PC-9 (cell line): ENCODE results near the gene BSPRY. TPM values are rescaled to one million over a fixed set of nuclear protein-coding genes. Genes with fewer than 3 reads are reported as not detected.

Experiments
- BruUV-seq: library from RNA; stranded (reverse); fragments of 400-500 nt; replicated peaks from 2 replicates; lab custom pipeline; 2021; lab: Mats Ljungman, UMichigan
- CTCF ChIA-PET: fragments of 300-600 bp; sonication (Branson Sonifier 250); formaldehyde crosslinking; loops from one replicate; lab custom pipeline; 2022; ENCODE audit warnings: antibody characterized with exemption; lab: Charles Lee
- POLR2A ChIA-PET: fragments of 300-600 bp; sonication (Branson Sonifier 250); formaldehyde crosslinking; loops from one replicate; lab custom pipeline; 2022; ENCODE audit warnings: antibody characterized with exemption; ENCODE audit not compliant: unreplicated experiment; lab: Charles Lee
- DNase-seq, 2 experiments: peaks; one replicate each; pipeline versions ENCODE4 v3.0.0 to v3.0.0-alpha.2; 2015 to 2022; ENCODE audit warnings: mixed read lengths in 1 of 2
- H2AFZ ChIP-seq: fragments of 200-600 bp; sonication (generic); 2 replicates; pipeline ENCODE4 v1.8.1; 2017; ENCODE audit warnings: antibody characterized with exemption
- H3F3A ChIP-seq: fragments of 200-600 bp; sonication (generic); 2 replicates; pipeline ENCODE4 v1.8.1; 2017; ENCODE audit warnings: antibody characterized with exemption, mild to moderate bottlenecking, low read depth; ENCODE audit not compliant: insufficient read depth
- H3K27ac ChIP-seq: fragments of 200-600 bp; sonication (generic); 2 replicates; pipeline ENCODE4 v1.6.1; 2016; ENCODE audit warnings: mixed run types
- H3K27me3 ChIP-seq: fragments of 200-600 bp; sonication (generic); 2 replicates; pipeline ENCODE4 v1.6.1; 2016; ENCODE audit warnings: low read depth, mixed run types; ENCODE audit not compliant: insufficient read depth
- H3K36me3 ChIP-seq: fragments of 200-600 bp; sonication (generic); 2 replicates; pipeline ENCODE4 v1.6.1; 2016; ENCODE audit warnings: low read depth, mixed run types
- H3K4me1 ChIP-seq: fragments of 200-600 bp; sonication (generic); replicated peaks from 2 replicates; pipeline ENCODE4 v1.6.1; 2016; ENCODE audit warnings: mixed run types; ENCODE audit not compliant: insufficient read depth
- H3K4me2 ChIP-seq: fragments of 200-600 bp; sonication (generic); 2 replicates; pipeline ENCODE4 v1.6.1; 2017; ENCODE audit warnings: mixed run types
- H3K4me3 ChIP-seq: fragments of 200-600 bp; sonication (generic); 2 replicates; pipeline ENCODE4 v1.6.1; 2016; ENCODE audit warnings: mixed run types
- H3K79me2 ChIP-seq: fragments of 200-600 bp; sonication (generic); 2 replicates; pipeline ENCODE4 v1.6.1; 2017; ENCODE audit warnings: low read depth, mixed run types
- H3K9me2 ChIP-seq: fragments of 200-600 bp; sonication (generic); 2 replicates; pipeline ENCODE4 v1.8.1; 2017; ENCODE audit warnings: mild to moderate bottlenecking; ENCODE audit not compliant: insufficient read depth
- H3K9me3 ChIP-seq: fragments of 200-600 bp; sonication (generic); 2 replicates; pipeline ENCODE4 v1.8.1; 2016; ENCODE audit warnings: low read depth; ENCODE audit not compliant: insufficient read depth
- H4K20me1 ChIP-seq: fragments of 200-600 bp; sonication (generic); 2 replicates; pipeline ENCODE4 v1.8.1; 2017; ENCODE audit not compliant: insufficient read depth
- EZH2 ChIP-seq: fragments of 200-600 bp; sonication (generic); IDR thresholded peaks from 2 replicates; pipeline ENCODE4 v1.8.0; 2017; ENCODE audit warnings: antibody characterized with exemption, low read depth
- intact Hi-C: fragments of 100-400 bp; cut with micrococcal nuclease; formaldehyde crosslinking; loops from one replicate; pipeline ENCODE4 v1.10.0; 2022; ENCODE audit not compliant: unreplicated experiment
- total RNA-seq: library from RNA; stranded (reverse); gene quantifications from 2 replicates; pipeline ENCODE4 v1.2.3, GENCODE V29; 2021
- TF ChIP-seq, protein P1 (sequence below): fragments of 200-600 bp; sonication (generic); conservative IDR thresholded peaks from 2 replicates; pipeline ENCODE4 v1.6.1; 2017; ENCODE audit warnings: mixed run types, antibody characterized with exemption, mild to moderate bottlenecking, moderate library complexity

Gene BSPRY
- total RNA-seq, 1 experiment from 2014 or later, result 29.3 TPM

DNA sequence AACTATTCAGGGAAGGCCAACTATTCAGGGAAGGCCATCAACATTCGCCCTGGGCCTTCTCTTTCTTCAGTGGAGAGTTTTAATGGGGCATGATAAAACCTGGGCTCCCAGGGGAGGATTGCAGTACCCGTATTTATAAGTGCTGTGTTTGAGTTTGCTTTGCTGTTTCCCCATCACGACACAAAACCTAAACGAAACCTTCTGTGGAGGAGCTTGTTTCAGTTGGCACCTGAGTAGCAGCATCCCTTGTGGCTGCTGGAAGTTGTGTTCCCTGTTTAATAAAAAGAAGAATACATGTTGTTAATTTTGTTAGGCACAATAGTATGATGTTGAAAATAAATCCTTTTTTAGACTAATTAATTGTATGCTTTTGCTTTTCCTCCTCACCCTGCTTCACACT, 17.6 kb upstream of the BSPRY start:
- Histone ChIP-seq H3K9me2 (no peaks in the 10 kb centered on the region), H3K27ac (no peak overlapping the region), H2AFZ (no peak overlapping the region), H3K9me3 (no peaks in the 10 kb centered on the region), H3K4me2 (no peak overlapping the region), H4K20me1 (no peaks in the 10 kb centered on the region), H3K27me3 (no peaks in the 10 kb centered on the region), H3K79me2 (no peaks in the 10 kb centered on the region), H3K36me3 (no peaks in the 10 kb centered on the region), H3F3A (0 out of 2 replicates have a peak, but pooled peaks cover 4% of the 10 kb centered on the region), H3K4me1 (no peaks in the 10 kb centered on the region), H3K4me3 (no peak overlapping the region)
- CTCF ChIA-PET, result no interaction called here
- TF ChIP-seq, protein P1, sequence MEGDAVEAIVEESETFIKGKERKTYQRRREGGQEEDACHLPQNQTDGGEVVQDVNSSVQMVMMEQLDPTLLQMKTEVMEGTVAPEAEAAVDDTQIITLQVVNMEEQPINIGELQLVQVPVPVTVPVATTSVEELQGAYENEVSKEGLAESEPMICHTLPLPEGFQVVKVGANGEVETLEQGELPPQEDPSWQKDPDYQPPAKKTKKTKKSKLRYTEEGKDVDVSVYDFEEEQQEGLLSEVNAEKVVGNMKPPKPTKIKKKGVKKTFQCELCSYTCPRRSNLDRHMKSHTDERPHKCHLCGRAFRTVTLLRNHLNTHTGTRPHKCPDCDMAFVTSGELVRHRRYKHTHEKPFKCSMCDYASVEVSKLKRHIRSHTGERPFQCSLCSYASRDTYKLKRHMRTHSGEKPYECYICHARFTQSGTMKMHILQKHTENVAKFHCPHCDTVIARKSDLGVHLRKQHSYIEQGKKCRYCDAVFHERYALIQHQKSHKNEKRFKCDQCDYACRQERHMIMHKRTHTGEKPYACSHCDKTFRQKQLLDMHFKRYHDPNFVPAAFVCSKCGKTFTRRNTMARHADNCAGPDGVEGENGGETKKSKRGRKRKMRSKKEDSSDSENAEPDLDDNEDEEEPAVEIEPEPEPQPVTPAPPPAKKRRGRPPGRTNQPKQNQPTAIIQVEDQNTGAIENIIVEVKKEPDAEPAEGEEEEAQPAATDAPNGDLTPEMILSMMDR, result no peak
- no peak for TF ChIP-seq EZH2
- no TSS peak for BruUV-seq
- POLR2A ChIA-PET, result no interaction called here
- no peak for DNase-seq
- intact Hi-C loops, result no loop called here

GRCh38 chr9:113337714-113338113, 11.6 kb upstream of the BSPRY start:
- Histone ChIP-seq H2AFZ (no peak overlapping the region), H3K9me3 (no peaks in the 10 kb centered on the region), H3K4me1 (peaks cover 28% of the 10 kb centered on the region), H3K36me3 (no peaks in the 10 kb centered on the region), H3K4me3 (no peak overlapping the region), H3K9me2 (no peaks in the 10 kb centered on the region), H4K20me1 (no peaks in the 10 kb centered on the region), H3F3A (peaks cover 27% of the 10 kb centered on the region), H3K79me2 (0 out of 2 replicates have a peak, but pooled peaks cover 4% of the 10 kb centered on the region), H3K27me3 (no peaks in the 10 kb centered on the region), H3K27ac (no peak overlapping the region), H3K4me2 (no peak overlapping the region)
- CTCF ChIA-PET, result no interaction called here
- POLR2A ChIA-PET, result interaction anchor here (0.6 kb wide), 1 partner anchor 285 kb away, joined by 11 read pairs; no protein-coding TSS in a partner anchor
- BruUV-seq, result no TSS peak
- no peak for DNase-seq
- intact Hi-C loops, result no loop called here
- no peak for TF ChIP-seq EZH2
- TF ChIP-seq, protein P1, result no peak

DNA sequence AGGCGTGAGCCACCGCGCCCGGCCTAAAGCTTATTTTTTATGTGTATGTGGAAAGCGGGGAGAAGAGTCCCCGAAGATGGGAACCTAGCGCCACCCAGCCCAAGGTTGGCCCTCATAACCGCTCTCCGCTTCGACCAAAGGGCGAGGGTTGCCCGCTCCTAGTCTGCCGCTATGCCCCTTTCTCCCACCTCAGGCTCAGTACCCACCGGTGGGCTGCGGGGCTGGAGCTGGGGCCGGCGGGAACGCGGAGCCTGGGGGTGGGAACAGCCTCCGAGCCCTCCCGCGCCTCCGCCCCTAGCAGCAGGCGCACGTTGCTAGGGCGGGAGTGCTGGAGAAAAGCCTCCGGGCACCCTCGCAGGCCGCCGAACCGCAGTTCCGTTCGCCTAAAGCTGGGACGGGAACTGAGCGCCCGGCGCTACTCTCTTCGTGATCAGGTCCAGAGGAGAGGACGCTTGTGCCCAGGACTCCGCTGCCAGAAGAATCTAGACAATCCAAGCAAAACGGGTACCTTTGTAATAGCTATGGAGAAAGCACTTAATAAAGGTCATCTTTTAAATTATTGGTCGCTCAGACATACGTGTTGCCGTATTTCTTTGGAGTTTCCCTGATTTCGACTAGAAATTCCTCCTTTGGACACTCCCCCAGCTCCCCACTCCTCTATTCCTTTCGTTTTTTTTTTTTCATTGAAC, 9.2 kb upstream of the BSPRY start, which contains the start of gene WDR31:
Gene WDR31, minus strand, starts transcription at position 265 of the 689 bp plus-strand sequence. CDS start 8,253 bp downstream, outside the sequence.
- peak within 1 kb of the TSS; percentile 90 for H3K4me2 ChIP-seq
- H3K79me2 ChIP-seq, result 0 out of 2 replicates have a peak, but pooled peaks cover 4% of the 10 kb centered on the region
- POLR2A ChIA-PET, result interaction anchor here (0.6 to 0.9 kb wide), 3 partner anchors 61 to 119 kb away, joined by 5 to 8 read pairs (median 5); partner anchors contain the start of genes ALAD and SLC31A1
- H3K27me3 ChIP-seq, result no peaks in the 10 kb centered on the region
- peak; percentile 68 to 93 for DNase-seq
- H3F3A ChIP-seq, result peaks cover 37% of the 10 kb centered on the region
- peak within 1 kb of the TSS; percentile 81 for H3K27ac ChIP-seq
- H3K9me2 ChIP-seq, result no peaks in the 10 kb centered on the region
- no peaks in the 10 kb centered on the region for H3K36me3 ChIP-seq
- H3K9me3 ChIP-seq, result no peaks in the 10 kb centered on the region
- CTCF ChIA-PET, result interaction anchor here (0.6 to 1.7 kb wide), 3 partner anchors 9 to 63 kb away, joined by 3 to 9 read pairs (median 9); partner anchors contain the start of gene ALAD
- no peaks in the 10 kb centered on the region for H4K20me1 ChIP-seq
- peak within 1 kb of the TSS; percentile 96 for H2AFZ ChIP-seq
- peaks cover 43% of the 10 kb centered on the region for H3K4me1 ChIP-seq
- BruUV-seq, result TSS peak; percentile 95
- TF ChIP-seq EZH2, result no peak
- TF ChIP-seq, protein P1, result no peak
- intact Hi-C loops, result loop anchor here (1.0 to 10.0 kb wide), 6 partner anchors 31 to 585 kb away; partner anchors contain the start of genes C9orf43, CDC26, HDHD3 and POLE3
- peak within 1 kb of the TSS; percentile 80 for H3K4me3 ChIP-seq
